Eye (tissue), 1 donor: ENCODE data around the gene TRPV3.
A peak's percentile ranks its signal among the peaks of the same experiment; 100 is the strongest.

Source experiments
- DNase-seq: peaks from one replicate; pipeline ENCODE4 v3.0.0-alpha.2; 2015

Gene TRPV3

GRCh38 chr17:3546521-3546920, 11.1 kb downstream of the TRPV3 start:
- DNase-seq: no peak

GRCh38 chr17:3545151-3545550, 12.5 kb downstream of the TRPV3 start:
- DNase-seq: no peak

GRCh38 chr17:3544365-3544764, 13.2 kb downstream of the TRPV3 start:
- no peak for DNase-seq

GRCh38 chr17:3543453-3543852, 14.2 kb downstream of the TRPV3 start:
- peak; percentile 57 for DNase-seq

- no peak for DNase-seq
These were observed 15.1 kb downstream of the TRPV3 start for GRCh38 chr17:3542410-3543088.

GRCh38 chr17:3539881-3540540, 17.6 kb downstream of the TRPV3 start:
- no peak for DNase-seq

- no peak for DNase-seq
These were observed 20.9 kb downstream of the TRPV3 start for GRCh38 chr17:3536716-3537115.

- DNase-seq: peak; percentile 93
These were observed 22.2 kb downstream of the TRPV3 start for GRCh38 chr17:3535253-3535995.

- DNase-seq: peak; percentile 68
These were observed 22.7 kb downstream of the TRPV3 start for GRCh38 chr17:3534881-3535252.

- no peak for DNase-seq
These were observed 23.9 kb downstream of the TRPV3 start for GRCh38 chr17:3533752-3534151.

GRCh38 chr17:3532859-3533142, 24.8 kb downstream of the TRPV3 start:
- DNase-seq: no peak

GRCh38 chr17:3532106-3532858, 25.3 kb downstream of the TRPV3 start:
- DNase-seq: no peak

- DNase-seq: no peak
These were observed 26.1 kb downstream of the TRPV3 start for GRCh38 chr17:3531266-3532101.

- DNase-seq: peak; percentile 65
These were observed 27.5 kb downstream of the TRPV3 start for GRCh38 chr17:3529817-3530741.

GRCh38 chr17:3528880-3529511, 28.6 kb downstream of the TRPV3 start:
- peak; percentile 42 for DNase-seq

GRCh38 chr17:3528403-3528851, 29.2 kb downstream of the TRPV3 start:
- DNase-seq: no peak

GRCh38 chr17:3527896-3528295, 29.7 kb downstream of the TRPV3 start:
- DNase-seq: no peak

- DNase-seq: no peak
These were observed 30.1 kb downstream of the TRPV3 start for GRCh38 chr17:3527468-3527867.

GRCh38 chr17:3526971-3527370, 30.6 kb downstream of the TRPV3 start:
- no peak for DNase-seq

- DNase-seq: no peak
These were observed 31.1 kb downstream of the TRPV3 start for GRCh38 chr17:3526491-3526890.

GRCh38 chr17:3524024-3524423, 33.6 kb downstream of the TRPV3 start:
- no peak for DNase-seq
